Mesothelial cell of epicardium (in vitro differentiated cells): ENCODE results near the gene CPED1. TPM values are rescaled to one million over a fixed set of nuclear protein-coding genes. Genes with fewer than 3 reads are reported as not detected.

Experiments used
- DNase-seq, 2 experiments: peaks; one replicate each; pipeline ENCODE4 v3.0.0; 2021; ENCODE audit warnings: low spot score in 2 of 2; ENCODE audit not compliant: unreplicated experiment in 2 of 2
- H3K27ac Mint-ChIP-seq: 2 replicates; pipeline ENCODE4 v1.8.0; 2021; ENCODE audit warnings: mixed read lengths
- H3K27me3 Mint-ChIP-seq: 2 replicates; pipeline ENCODE4 v1.8.0; 2021; ENCODE audit warnings: low read depth, mixed read lengths
- H3K36me3 Mint-ChIP-seq: 2 replicates; pipeline ENCODE4 v1.8.0; 2021; ENCODE audit warnings: mixed read lengths
- H3K4me1 Mint-ChIP-seq: 2 replicates; pipeline ENCODE4 v1.8.0; 2021; ENCODE audit warnings: mixed read lengths
- H3K4me3 Mint-ChIP-seq: 2 replicates; pipeline ENCODE4 v1.8.0; 2021; ENCODE audit warnings: mild to moderate bottlenecking, moderate library complexity, mixed read lengths
- H3K9me3 Mint-ChIP-seq: 2 replicates; pipeline ENCODE4 v1.8.0; 2021; ENCODE audit warnings: mixed read lengths
- CTCF ChIP-seq: fragments of 200-600 bp; sonication (generic); IDR thresholded peaks from one replicate; pipeline ENCODE4 v1.5.0; 2021; ENCODE audit warnings: antibody characterized with exemption; ENCODE audit not compliant: unreplicated experiment
- total RNA-seq: library from RNA; stranded (reverse); gene quantifications from 3 replicates; pipeline ENCODE4 v1.2.1, GENCODE V29; 2021

The CPED1 gene
- 23.9 to 26.4 TPM (median 25.6 TPM) in 3 replicates for total RNA-seq

- no peaks in the 10 kb centered on the region for H3K36me3 Mint-ChIP-seq
- peak within 1 kb of the TSS; percentile 91 for H3K27ac Mint-ChIP-seq
- H3K27me3 Mint-ChIP-seq, result peaks cover 33% of the 10 kb centered on the region
- peak within 1 kb of the TSS; percentile 78 for H3K4me3 Mint-ChIP-seq
- H3K9me3 Mint-ChIP-seq, result no peaks in the 10 kb centered on the region
- no peak for TF ChIP-seq CTCF
- peaks cover 48% of the 10 kb centered on the region for H3K4me1 Mint-ChIP-seq
- peak; percentile 30 to 54 for DNase-seq
Measured at GRCh38 chr7:120988591-120989256, at the start of gene CPED1. CPED1 (plus strand) TSS chr7:120988711; CDS start chr7:120989622, 911 bp downstream.

GRCh38 chr7:120939345-120939744, 49.2 kb upstream of the CPED1 start:
- Mint-ChIP-seq H3K9me3 (no peaks in the 10 kb centered on the region), H3K4me1 (no peaks in the 10 kb centered on the region), H3K36me3 (no peaks in the 10 kb centered on the region), H3K4me3 (no peak overlapping the region), H3K27me3 (no peaks in the 10 kb centered on the region), H3K27ac (no peak overlapping the region)
- no peak for DNase-seq
- TF ChIP-seq CTCF, result no peak

- H3K4me3 Mint-ChIP-seq, result no peak overlapping the region
- no peak for TF ChIP-seq CTCF
- H3K27me3 Mint-ChIP-seq, result no peaks in the 10 kb centered on the region
- H3K27ac Mint-ChIP-seq, result no peak overlapping the region
- H3K9me3 Mint-ChIP-seq, result no peaks in the 10 kb centered on the region
- no peaks in the 10 kb centered on the region for H3K36me3 Mint-ChIP-seq
- H3K4me1 Mint-ChIP-seq, result no peaks in the 10 kb centered on the region
- no peak for DNase-seq
Measured at GRCh38 chr7:120941064-120941463, 47.4 kb upstream of the CPED1 start.

GRCh38 chr7:120941856-120942255, 46.7 kb upstream of the CPED1 start:
- H3K36me3 Mint-ChIP-seq, result no peaks in the 10 kb centered on the region
- no peak for TF ChIP-seq CTCF
- no peak overlapping the region for H3K4me3 Mint-ChIP-seq
- no peaks in the 10 kb centered on the region for H3K27me3 Mint-ChIP-seq
- DNase-seq, result no peak
- no peaks in the 10 kb centered on the region for H3K9me3 Mint-ChIP-seq
- H3K4me1 Mint-ChIP-seq, result no peaks in the 10 kb centered on the region
- no peak overlapping the region for H3K27ac Mint-ChIP-seq

GRCh38 chr7:120942861-120943260, 45.6 kb upstream of the CPED1 start:
- Mint-ChIP-seq H3K36me3 (no peaks in the 10 kb centered on the region), H3K4me1 (no peaks in the 10 kb centered on the region), H3K27me3 (no peaks in the 10 kb centered on the region), H3K4me3 (no peak overlapping the region), H3K27ac (no peak overlapping the region), H3K9me3 (no peaks in the 10 kb centered on the region)
- DNase-seq, result no peak
- no peak for TF ChIP-seq CTCF
